ENCODE measurements around the gene LPIN1. TPM values are rescaled to one million over a fixed set of nuclear protein-coding genes. Genes with fewer than 3 reads are reported as not detected.

LPIN1 gene
- polyA plus RNA-seq, 1 experiment = 20.8 TPM

DNA sequence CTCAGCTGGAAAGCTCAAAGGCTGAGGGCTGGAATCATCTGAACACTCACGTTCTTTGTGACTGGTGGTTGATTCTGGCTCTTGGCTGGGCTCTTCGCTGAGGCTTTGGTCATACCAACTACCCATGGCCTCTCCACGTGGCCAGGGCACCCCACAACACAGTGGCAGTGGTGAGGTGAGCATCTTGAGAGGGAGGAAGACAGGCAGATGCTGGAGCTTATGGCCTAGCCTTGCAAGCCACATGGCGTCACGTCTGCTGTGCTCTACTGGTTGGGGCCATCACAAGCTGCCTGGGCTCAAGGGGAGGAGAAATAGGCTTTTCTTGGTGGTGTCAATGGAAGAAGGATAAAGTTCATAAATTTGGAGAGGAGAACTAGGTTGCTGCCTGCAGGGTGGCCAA is 19.6 kb downstream of the LPIN1 start:
- ChIA-PET CTCF (interaction anchor here (0.9 to 3.4 kb wide), 4 partner anchors 9 to 73 kb away, joined by 3 to 11 read pairs (median 4); no protein-coding TSS in a partner anchor), POLR2A (no interaction called here)
- no peak overlapping the region for H3K4me3 ChIP-seq (ENCODE audit: low read depth, low read length)
- DNase-seq (ENCODE audit: low read depth) = no peak
- TF ChIP-seq, protein P1, sequence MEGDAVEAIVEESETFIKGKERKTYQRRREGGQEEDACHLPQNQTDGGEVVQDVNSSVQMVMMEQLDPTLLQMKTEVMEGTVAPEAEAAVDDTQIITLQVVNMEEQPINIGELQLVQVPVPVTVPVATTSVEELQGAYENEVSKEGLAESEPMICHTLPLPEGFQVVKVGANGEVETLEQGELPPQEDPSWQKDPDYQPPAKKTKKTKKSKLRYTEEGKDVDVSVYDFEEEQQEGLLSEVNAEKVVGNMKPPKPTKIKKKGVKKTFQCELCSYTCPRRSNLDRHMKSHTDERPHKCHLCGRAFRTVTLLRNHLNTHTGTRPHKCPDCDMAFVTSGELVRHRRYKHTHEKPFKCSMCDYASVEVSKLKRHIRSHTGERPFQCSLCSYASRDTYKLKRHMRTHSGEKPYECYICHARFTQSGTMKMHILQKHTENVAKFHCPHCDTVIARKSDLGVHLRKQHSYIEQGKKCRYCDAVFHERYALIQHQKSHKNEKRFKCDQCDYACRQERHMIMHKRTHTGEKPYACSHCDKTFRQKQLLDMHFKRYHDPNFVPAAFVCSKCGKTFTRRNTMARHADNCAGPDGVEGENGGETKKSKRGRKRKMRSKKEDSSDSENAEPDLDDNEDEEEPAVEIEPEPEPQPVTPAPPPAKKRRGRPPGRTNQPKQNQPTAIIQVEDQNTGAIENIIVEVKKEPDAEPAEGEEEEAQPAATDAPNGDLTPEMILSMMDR (IDR thresholded peaks at IDR 0.05; ENCODE audit: insufficient read depth, low read depth, low read length) = no peak
- peaks cover 17% of the 10 kb centered on the region for H3K36me3 ChIP-seq (ENCODE audit: control insufficient read depth, insufficient read depth, low read length)
- H3K27me3 ChIP-seq (ENCODE audit: control insufficient read depth, insufficient read depth, low read length) = no peaks in the 10 kb centered on the region

DNA sequence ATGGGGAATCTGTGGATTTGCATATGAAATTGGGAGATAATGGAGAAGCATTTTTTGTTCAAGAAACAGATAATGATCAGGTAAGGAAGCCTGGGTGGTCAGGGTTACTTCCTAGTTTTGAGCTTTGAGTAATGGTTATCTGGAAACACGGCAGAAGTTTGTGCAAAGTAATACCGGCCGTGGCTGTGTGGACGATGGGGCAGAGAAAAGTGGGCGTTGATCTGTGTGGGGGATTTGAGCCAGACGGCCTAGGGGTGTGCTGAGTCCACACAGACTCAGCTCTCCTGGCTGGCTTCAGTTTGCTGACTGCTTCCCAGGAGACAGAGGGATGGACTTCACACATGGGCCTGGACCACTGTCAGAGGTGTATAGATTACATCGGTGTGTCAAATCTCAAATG is 21.3 kb downstream of the LPIN1 start:
- DNase-seq (ENCODE audit: low read depth) = no peak
- H3K27me3 ChIP-seq (ENCODE audit: control insufficient read depth, insufficient read depth, low read length) = no peaks in the 10 kb centered on the region
- peaks cover 20% of the 10 kb centered on the region for H3K36me3 ChIP-seq (ENCODE audit: control insufficient read depth, insufficient read depth, low read length)
- no peak overlapping the region for H3K4me3 ChIP-seq (ENCODE audit: low read depth, low read length)
- TF ChIP-seq, protein P1 (IDR thresholded peaks at IDR 0.05; ENCODE audit: insufficient read depth, low read depth, low read length) = no peak
- CTCF ChIA-PET = interaction anchor here (0.6 to 1.5 kb wide), 5 partner anchors 9 to 289 kb away, joined by 3 to 4 read pairs (median 3); no protein-coding TSS in a partner anchor
- POLR2A ChIA-PET = no interaction called here

DNA sequence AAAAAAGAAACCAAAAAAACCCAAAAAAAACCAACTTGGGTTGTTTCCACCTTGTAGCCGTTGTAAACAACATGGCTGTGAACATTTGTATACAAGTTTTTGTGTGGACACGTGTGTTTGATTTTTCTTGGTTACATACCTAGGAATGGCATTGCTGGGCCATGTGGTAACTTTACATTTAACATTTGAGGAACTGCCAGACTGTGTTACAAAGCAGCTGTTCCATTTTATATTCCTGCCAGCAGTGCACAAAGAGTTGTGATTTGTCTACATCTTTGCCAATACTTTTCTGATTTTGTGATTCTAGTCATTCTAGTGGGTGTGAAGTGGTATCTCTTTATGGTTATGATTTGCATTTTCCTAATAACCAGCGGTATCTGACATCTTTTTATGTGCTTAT is 22.5 kb downstream of the LPIN1 start:
- no peak for DNase-seq (ENCODE audit: low read depth)
- ChIA-PET CTCF (no interaction called here), POLR2A (no interaction called here)
- TF ChIP-seq, protein P1 (IDR thresholded peaks at IDR 0.05; ENCODE audit: insufficient read depth, low read depth, low read length) = no peak
- H3K27me3 ChIP-seq (ENCODE audit: control insufficient read depth, insufficient read depth, low read length) = no peaks in the 10 kb centered on the region
- peaks cover 15% of the 10 kb centered on the region for H3K36me3 ChIP-seq (ENCODE audit: control insufficient read depth, insufficient read depth, low read length)
- H3K4me3 ChIP-seq (ENCODE audit: low read depth, low read length) = no peak overlapping the region

DNA sequence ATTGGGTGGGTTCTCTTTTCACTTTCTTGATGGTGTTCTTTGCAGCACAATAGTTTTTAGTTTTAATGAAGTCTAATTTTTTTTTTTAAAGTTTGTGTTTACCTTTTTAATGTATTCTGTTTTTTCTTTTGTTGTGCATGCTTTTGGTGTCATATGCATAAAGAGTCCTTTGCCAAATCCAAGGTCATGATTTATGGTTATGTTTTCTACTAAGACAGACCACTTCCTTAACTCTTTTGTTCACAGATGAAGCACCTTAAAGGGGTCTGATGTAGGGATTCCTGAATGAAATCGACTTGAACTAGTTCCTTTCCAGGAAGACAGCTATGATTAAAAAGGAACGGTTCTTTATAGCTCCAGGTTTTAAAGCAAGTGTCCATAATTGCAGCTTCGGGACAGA is 23.1 kb downstream of the LPIN1 start:
- peaks cover 15% of the 10 kb centered on the region for H3K36me3 ChIP-seq (ENCODE audit: control insufficient read depth, insufficient read depth, low read length)
- H3K27me3 ChIP-seq (ENCODE audit: control insufficient read depth, insufficient read depth, low read length) = no peaks in the 10 kb centered on the region
- POLR2A ChIA-PET = no interaction called here
- no peak for DNase-seq (ENCODE audit: low read depth)
- TF ChIP-seq, protein P1 (IDR thresholded peaks at IDR 0.05; ENCODE audit: insufficient read depth, low read depth, low read length) = no peak
- H3K4me3 ChIP-seq (ENCODE audit: low read depth, low read length) = no peak overlapping the region
- CTCF ChIA-PET = interaction anchor here (0.9 to 2.5 kb wide), 2 partner anchors 15 to 81 kb away, joined by 3 to 8 read pairs; no protein-coding TSS in a partner anchor

DNA sequence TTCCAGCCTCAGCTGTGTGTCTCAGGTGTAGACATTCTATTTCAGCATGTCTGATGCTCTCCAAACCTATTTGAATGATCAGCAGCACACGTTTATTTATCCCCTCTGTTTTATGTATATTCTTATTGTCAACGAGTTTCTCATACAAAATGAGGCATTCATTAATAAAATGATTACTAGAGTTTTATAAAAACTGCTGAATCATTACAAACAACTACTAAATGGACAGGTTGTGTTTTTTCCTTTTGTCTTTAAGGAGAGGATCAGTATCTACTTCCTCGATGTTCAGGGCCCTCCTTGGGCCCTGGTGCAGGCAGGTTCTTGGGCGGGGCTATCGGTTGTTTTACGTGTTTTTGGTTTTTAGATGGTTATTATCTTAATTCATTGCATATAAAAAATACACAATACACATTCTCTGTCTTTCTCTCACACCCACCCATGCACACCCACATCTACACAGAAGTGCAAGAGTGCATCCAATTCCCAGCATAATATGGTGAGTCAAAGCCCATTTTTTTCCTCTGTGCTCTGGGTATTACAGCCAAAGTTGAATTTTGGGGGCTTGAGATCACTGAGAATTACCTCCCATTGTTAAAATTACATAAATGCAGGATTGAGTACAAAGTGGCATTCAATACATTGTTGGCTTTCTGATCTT is 24.2 kb downstream of the LPIN1 start:
- H3K4me3 ChIP-seq (ENCODE audit: low read depth, low read length) = no peak overlapping the region
- POLR2A ChIA-PET = no interaction called here
- no peak for DNase-seq (ENCODE audit: low read depth)
- TF ChIP-seq, protein P1 (IDR thresholded peaks at IDR 0.05; ENCODE audit: insufficient read depth, low read depth, low read length) = no peak
- CTCF ChIA-PET = interaction anchor here (0.9 to 2.5 kb wide), 2 partner anchors 14 to 83 kb away, joined by 3 to 8 read pairs; no protein-coding TSS in a partner anchor
- peaks cover 13% of the 10 kb centered on the region for H3K36me3 ChIP-seq (ENCODE audit: control insufficient read depth, insufficient read depth, low read length)
- no peaks in the 10 kb centered on the region for H3K27me3 ChIP-seq (ENCODE audit: control insufficient read depth, insufficient read depth, low read length)

Measured in BJ (cell line).